ENCODE results near the gene PAGR1.
"Not testable (repeated sequence)": the region's sequence is repeated elsewhere in the genome, so short reads cannot be mapped to it uniquely, and the experiment has no call there.

Gene PAGR1

GRCh38 chr16:29791845-29792807 is 23.8 kb upstream of the PAGR1 start:
- peak; percentile 47 for DNase-seq (ENCODE audit: low spot score)

GRCh38 chr16:29793153-29793552 is 22.8 kb upstream of the PAGR1 start:
- DNase-seq (ENCODE audit: low spot score) = not testable (repeated sequence)

GRCh38 chr16:29794231-29794710 is 21.7 kb upstream of the PAGR1 start:
- DNase-seq (ENCODE audit: low spot score) = no peak

GRCh38 chr16:29802416-29802935 is 13.5 kb upstream of the PAGR1 start:
- DNase-seq (ENCODE audit: low spot score) = no peak

- no peak for DNase-seq (ENCODE audit: low spot score)
Observed at GRCh38 chr16:29804020-29804419, 11.9 kb upstream of the PAGR1 start.

- peak; percentile 34 for DNase-seq (ENCODE audit: low spot score)
Observed at GRCh38 chr16:29804455-29805231, 11.3 kb upstream of the PAGR1 start.

- DNase-seq (ENCODE audit: low spot score) = peak; percentile 98
Observed at GRCh38 chr16:29805232-29806098, 10.5 kb upstream of the PAGR1 start.

GRCh38 chr16:29806099-29806579 is 9.8 kb upstream of the PAGR1 start, which contains the start of gene MAZ:
Gene MAZ, plus strand, starts transcription at chr16:29806529. Its CDS starts 173 bp downstream, at chr16:29806702.
- DNase-seq (ENCODE audit: low spot score) = peak; percentile 76

- DNase-seq (ENCODE audit: low spot score) = peak; percentile 55
Observed at GRCh38 chr16:29806641-29807425, 9.1 kb upstream of the PAGR1 start.

- peak; percentile 89 for DNase-seq (ENCODE audit: low spot score)
Observed at GRCh38 chr16:29807426-29808218, 8.3 kb upstream of the PAGR1 start.

- no peak for DNase-seq (ENCODE audit: low spot score)
Observed at GRCh38 chr16:29808219-29808900, 7.6 kb upstream of the PAGR1 start.

GRCh38 chr16:29809031-29809747 is 6.8 kb upstream of the PAGR1 start:
- no peak for DNase-seq (ENCODE audit: low spot score)

GRCh38 chr16:29809850-29810698 is 5.9 kb upstream of the PAGR1 start:
- DNase-seq (ENCODE audit: low spot score) = no peak

- DNase-seq (ENCODE audit: low spot score) = no peak
Observed at GRCh38 chr16:29810699-29811169, 5.2 kb upstream of the PAGR1 start.

GRCh38 chr16:29811170-29811895 is 4.6 kb upstream of the PAGR1 start:
- peak; percentile 83 for DNase-seq (ENCODE audit: low spot score)

GRCh38 chr16:29811896-29812665 is 3.9 kb upstream of the PAGR1 start, which contains the start of gene PRRT2:
Gene PRRT2, plus strand, starts transcription at chr16:29812193. Its CDS starts 862 bp downstream, at chr16:29813055.
- no peak for DNase-seq (ENCODE audit: low spot score)
